ENCODE results near the gene CKM. TPM values are rescaled to one million over a fixed set of nuclear protein-coding genes. Genes with fewer than 3 reads are reported as not detected.
"Not testable (repeated sequence)": the region's sequence is repeated elsewhere in the genome, so short reads cannot be mapped to it uniquely, and the experiment has no call there.

The CKM gene
- total RNA-seq, 2 donors from 2014 or later: not detected

- Mint-ChIP-seq H3K9me3 (no peaks in the 10 kb centered on the region), H3K36me3 (ENCODE audit: insufficient read depth in 2 of 2) (peaks cover 0 to 1% of the 10 kb centered on the region in 2 donors), H3K4me1 (ENCODE audit: low read depth) (no peaks in the 10 kb centered on the region), H3K27me3 (ENCODE audit: low read depth) (peaks cover 18% of the 10 kb centered on the region), H3K27ac (no peak overlapping the region), H3K4me3 (no peak overlapping the region)
- DNase-seq: no peak
- no peak for ATAC-seq (replicated peaks in 1 of 2)
Observed at GRCh38 chr19:45345506-45345860, 22.8 kb upstream of the CKM start.

DNA sequence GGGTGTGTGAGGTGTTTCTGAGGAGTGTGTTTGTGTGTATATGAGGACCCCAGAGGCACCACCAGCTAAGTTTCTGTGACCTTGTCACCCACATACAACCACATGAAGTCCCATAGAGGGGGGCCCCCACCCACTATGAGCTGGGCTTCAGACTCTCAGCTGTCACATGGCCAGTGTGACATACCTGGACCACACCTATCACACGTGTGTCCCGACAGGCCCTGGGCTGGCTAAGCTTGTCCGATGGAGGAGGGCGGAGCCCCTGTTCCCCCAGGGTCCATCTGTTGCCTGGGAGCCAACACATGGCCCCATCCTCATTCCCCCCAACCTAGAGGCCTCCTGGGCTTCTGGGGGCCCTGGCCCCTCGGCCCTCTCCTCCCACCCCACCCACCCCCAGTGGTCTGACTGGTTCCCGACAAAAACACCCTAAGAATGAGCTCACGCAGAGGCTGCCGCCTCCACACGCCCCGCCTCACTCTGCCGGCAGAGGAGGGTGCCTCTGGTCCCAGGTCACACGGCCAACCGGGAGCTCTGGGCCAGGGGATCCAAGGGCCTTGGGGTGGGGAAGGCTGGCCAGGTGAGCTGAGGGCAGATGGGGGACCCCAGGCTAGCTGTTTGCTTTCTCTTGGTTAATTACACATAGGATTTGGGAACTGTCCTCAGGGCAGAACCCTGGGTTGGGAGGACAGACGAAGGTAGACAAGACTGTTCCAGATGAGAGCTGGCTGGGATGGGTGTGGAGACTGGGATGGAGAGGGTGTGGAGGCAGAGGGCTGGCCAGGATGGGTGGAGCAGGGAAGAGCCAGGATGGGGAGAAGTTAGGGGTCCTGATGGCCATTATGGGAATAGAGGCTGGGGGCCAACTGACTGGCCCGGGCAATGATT, 22.2 kb upstream of the CKM start:
- H3K4me1 Mint-ChIP-seq (ENCODE audit: low read depth): no peaks in the 10 kb centered on the region
- DNase-seq (no peak), ATAC-seq (replicated peaks in 1 of 2) (no peak)
- H3K36me3 Mint-ChIP-seq (ENCODE audit: insufficient read depth in 2 of 2): no peaks in the 10 kb centered on the region
- H3K27ac Mint-ChIP-seq: no peak overlapping the region
- H3K27me3 Mint-ChIP-seq (ENCODE audit: low read depth): peaks cover 18% of the 10 kb centered on the region
- H3K9me3 Mint-ChIP-seq: no peaks in the 10 kb centered on the region
- no peak overlapping the region for H3K4me3 Mint-ChIP-seq

GRCh38 chr19:45342911-45343310, 20.2 kb upstream of the CKM start:
- ATAC-seq (replicated peaks in 1 of 2): no peak
- H3K4me3 Mint-ChIP-seq: no peak overlapping the region
- H3K36me3 Mint-ChIP-seq (ENCODE audit: insufficient read depth in 2 of 2): no peaks in the 10 kb centered on the region
- no peak for DNase-seq
- peaks cover 8% of the 10 kb centered on the region for H3K4me1 Mint-ChIP-seq (ENCODE audit: low read depth)
- no peaks in the 10 kb centered on the region for H3K9me3 Mint-ChIP-seq
- H3K27ac Mint-ChIP-seq: no peak overlapping the region
- peaks cover 23% of the 10 kb centered on the region for H3K27me3 Mint-ChIP-seq (ENCODE audit: low read depth)

DNA sequence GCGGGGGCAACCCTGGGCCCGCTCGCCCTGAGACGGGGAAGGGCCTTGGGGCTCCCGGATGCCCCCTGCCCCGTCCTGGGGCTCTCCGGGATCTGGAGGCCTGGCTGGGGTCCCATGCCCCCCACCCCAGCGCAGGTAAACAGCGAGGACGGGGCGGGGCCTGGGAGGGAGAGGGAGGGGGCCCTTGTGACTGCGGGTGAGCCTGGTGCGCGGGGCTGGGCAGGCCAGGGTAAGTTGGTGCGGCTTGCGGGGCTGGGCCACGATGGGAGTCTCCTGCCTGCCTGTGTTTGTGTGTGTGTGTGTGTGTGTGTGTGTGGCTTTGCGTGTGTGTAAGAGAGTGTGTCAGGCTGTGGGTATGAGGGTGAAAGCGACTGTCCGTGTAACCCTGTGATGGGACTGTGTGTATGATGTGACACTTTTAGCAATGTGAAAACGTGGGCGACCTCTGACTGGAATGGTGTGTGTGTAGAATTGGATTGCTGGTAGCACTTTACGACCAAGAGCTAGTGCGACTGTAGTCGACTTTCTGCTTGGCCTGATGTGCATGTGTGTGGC, 18.3 kb upstream of the CKM start:
- Mint-ChIP-seq H3K4me1 (ENCODE audit: low read depth) (peaks cover 8% of the 10 kb centered on the region), H3K36me3 (ENCODE audit: insufficient read depth in 2 of 2) (no peaks in the 10 kb centered on the region), H3K4me3 (no peak overlapping the region), H3K27ac (no peak overlapping the region), H3K27me3 (ENCODE audit: low read depth) (peaks cover 27% of the 10 kb centered on the region), H3K9me3 (no peaks in the 10 kb centered on the region)
- no peak for DNase-seq
- ATAC-seq (replicated peaks in 1 of 2): peak; percentile 18 to 20

DNA sequence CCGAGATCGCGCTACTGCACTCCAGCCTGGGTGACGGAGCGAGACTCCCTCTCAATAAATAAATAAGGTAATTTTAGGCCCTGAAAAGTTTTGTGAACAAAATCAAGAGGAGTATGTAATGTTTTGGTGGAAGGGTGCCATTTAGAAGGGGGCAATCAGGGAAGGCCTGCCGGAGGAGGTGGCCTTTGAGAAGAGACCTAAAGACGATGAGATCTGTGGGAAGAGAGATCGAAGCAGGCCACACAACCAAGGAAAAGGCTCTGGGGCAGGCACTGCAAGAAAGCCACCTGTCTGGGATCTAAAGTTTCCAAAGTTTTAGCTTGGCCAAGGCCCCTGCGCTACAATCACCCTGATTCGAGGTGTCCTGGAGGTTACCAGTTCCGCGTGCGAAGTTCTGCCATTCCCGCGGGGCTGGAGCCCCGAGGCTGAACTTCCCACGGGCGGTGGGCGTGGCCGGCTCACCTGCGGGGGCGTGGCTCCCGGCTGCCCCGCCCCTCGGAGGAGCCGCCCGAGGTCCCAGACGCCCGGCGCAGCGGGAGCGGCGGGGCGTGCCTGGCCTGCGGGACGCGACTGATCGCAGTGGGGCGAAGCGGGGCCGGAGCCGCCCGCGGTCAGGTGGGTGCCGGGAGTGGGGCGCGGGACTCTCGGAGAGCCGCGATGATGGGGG, 17.7 kb upstream of the CKM start, which contains the start of gene KLC3:
TSS of gene KLC3 (plus strand) at position 519 of the 667 bp plus-strand sequence. CDS start 4,792 bp downstream, outside the sequence.
- DNase-seq: peak; percentile 36 to 60
- no peak within 1 kb of the TSS for H3K27ac Mint-ChIP-seq
- peaks cover 23% of the 10 kb centered on the region for H3K27me3 Mint-ChIP-seq (ENCODE audit: low read depth)
- ATAC-seq (replicated peaks in 1 of 2): peak; percentile 56 to 58
- H3K4me3 Mint-ChIP-seq: peak within 1 kb of the TSS; percentile 60 to 78
- H3K4me1 Mint-ChIP-seq (ENCODE audit: low read depth): peaks cover 8% of the 10 kb centered on the region
- no peaks in the 10 kb centered on the region for H3K9me3 Mint-ChIP-seq
- H3K36me3 Mint-ChIP-seq (ENCODE audit: insufficient read depth in 2 of 2): no peaks in the 10 kb centered on the region

- Mint-ChIP-seq H3K4me3 (peak overlapping the region; percentile 60 to 78), H3K27me3 (ENCODE audit: low read depth) (peaks cover 18% of the 10 kb centered on the region)
Observed at GRCh38 chr19:45339629-45340028, 17.0 kb upstream of the CKM start.

DNA sequence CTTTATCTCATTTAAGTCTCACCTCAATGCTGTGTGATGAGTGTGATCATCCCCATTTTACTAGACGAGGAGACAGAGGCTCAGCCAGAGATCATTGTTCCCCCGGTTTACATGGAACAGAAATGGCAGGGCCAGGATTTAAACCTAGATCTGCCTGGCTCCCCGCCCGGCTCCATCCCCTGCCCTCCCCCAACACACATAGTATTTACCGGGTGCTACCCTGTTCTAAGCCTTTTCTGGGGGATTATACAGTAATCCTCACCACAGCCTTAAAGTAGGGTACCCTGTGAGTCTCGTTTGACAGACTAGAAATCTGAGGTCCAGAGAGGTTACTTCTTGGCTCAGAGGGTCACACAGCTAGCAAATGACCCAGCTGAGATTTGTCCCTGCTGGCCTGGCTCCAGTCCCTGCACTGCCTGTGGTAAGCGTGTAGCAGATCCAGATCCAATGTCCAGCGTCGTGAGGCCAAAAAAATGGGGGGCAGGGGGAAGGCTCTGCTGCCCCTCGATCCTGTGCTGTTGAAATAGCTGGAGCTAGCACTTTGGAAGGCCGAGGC, 14.1 kb upstream of the CKM start:
- H3K27ac Mint-ChIP-seq: no peak overlapping the region
- H3K27me3 Mint-ChIP-seq (ENCODE audit: low read depth): peaks cover 12% of the 10 kb centered on the region
- H3K4me1 Mint-ChIP-seq (ENCODE audit: low read depth): peaks cover 8% of the 10 kb centered on the region
- no peak overlapping the region for H3K4me3 Mint-ChIP-seq
- H3K36me3 Mint-ChIP-seq (ENCODE audit: insufficient read depth in 2 of 2): no peaks in the 10 kb centered on the region
- ATAC-seq (replicated peaks in 1 of 2) (no peak), DNase-seq (no peak)
- no peaks in the 10 kb centered on the region for H3K9me3 Mint-ChIP-seq

More at GRCh38 chr19:45339629-45340028, 17.0 kb upstream of the CKM start:
- Mint-ChIP-seq H3K9me3 (no peaks in the 10 kb centered on the region), H3K4me1 (ENCODE audit: low read depth) (peaks cover 8% of the 10 kb centered on the region), H3K27ac (no peak overlapping the region), H3K36me3 (ENCODE audit: insufficient read depth in 2 of 2) (no peaks in the 10 kb centered on the region)
- no peak for DNase-seq
- no peak for ATAC-seq (replicated peaks in 1 of 2)

DNA sequence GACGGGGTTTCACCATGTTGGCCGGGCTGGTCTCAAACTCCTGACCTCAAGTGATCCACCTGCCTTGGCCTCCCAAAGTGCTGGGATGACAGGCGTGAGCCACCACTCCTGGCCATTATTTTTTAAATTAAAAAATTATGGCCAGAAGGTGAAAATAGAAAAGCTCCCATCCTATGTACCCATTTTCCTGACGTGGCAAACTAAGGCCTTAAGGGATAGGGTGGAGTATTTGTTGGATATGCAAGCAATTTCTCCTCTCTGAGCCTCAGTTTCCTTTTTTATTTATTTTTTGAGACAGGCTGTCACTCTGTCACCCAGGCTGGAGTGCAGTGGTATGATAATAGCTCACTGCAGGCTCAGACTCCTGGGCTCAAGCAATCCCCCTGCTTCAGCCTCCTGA, 12.2 kb upstream of the CKM start:
- not testable (repeated sequence) for H3K36me3 Mint-ChIP-seq (ENCODE audit: insufficient read depth in 2 of 2); H3K4me1 Mint-ChIP-seq (ENCODE audit: low read depth); H3K27ac Mint-ChIP-seq; H3K4me3 Mint-ChIP-seq; ATAC-seq (replicated peaks in 1 of 2); H3K9me3 Mint-ChIP-seq; DNase-seq
- H3K27me3 Mint-ChIP-seq (ENCODE audit: low read depth): peaks cover 12% of the 10 kb centered on the region

GRCh38 chr19:45333609-45334303, 11.1 kb upstream of the CKM start:
- peaks cover 5% of the 10 kb centered on the region for H3K4me1 Mint-ChIP-seq (ENCODE audit: low read depth)
- H3K27me3 Mint-ChIP-seq (ENCODE audit: low read depth): peaks cover 17% of the 10 kb centered on the region
- no peak for DNase-seq
- H3K4me3 Mint-ChIP-seq: no peak overlapping the region
- ATAC-seq (replicated peaks in 1 of 2): no peak
- no peak overlapping the region for H3K27ac Mint-ChIP-seq
- no peaks in the 10 kb centered on the region for H3K36me3 Mint-ChIP-seq (ENCODE audit: insufficient read depth in 2 of 2)
- no peaks in the 10 kb centered on the region for H3K9me3 Mint-ChIP-seq

- no peak overlapping the region for H3K4me3 Mint-ChIP-seq
- no peak for ATAC-seq (replicated peaks in 1 of 2)
- H3K36me3 Mint-ChIP-seq (ENCODE audit: insufficient read depth in 2 of 2): no peaks in the 10 kb centered on the region
- no peak overlapping the region for H3K27ac Mint-ChIP-seq
- DNase-seq: no peak
- peaks cover 14% of the 10 kb centered on the region for H3K27me3 Mint-ChIP-seq (ENCODE audit: low read depth)
- no peaks in the 10 kb centered on the region for H3K9me3 Mint-ChIP-seq
- no peaks in the 10 kb centered on the region for H3K4me1 Mint-ChIP-seq (ENCODE audit: low read depth)
Observed at GRCh38 chr19:45331411-45331810, 8.7 kb upstream of the CKM start.

- Mint-ChIP-seq H3K27me3 (ENCODE audit: low read depth) (peaks cover 24% of the 10 kb centered on the region), H3K9me3 (no peaks in the 10 kb centered on the region), H3K4me1 (ENCODE audit: low read depth) (no peaks in the 10 kb centered on the region), H3K27ac (no peak overlapping the region), H3K36me3 (ENCODE audit: insufficient read depth in 2 of 2) (no peaks in the 10 kb centered on the region), H3K4me3 (no peak overlapping the region)
- no peak for ATAC-seq (replicated peaks in 1 of 2)
- DNase-seq: no peak
Observed at GRCh38 chr19:45327404-45328143, 4.9 kb upstream of the CKM start.

- DNase-seq (no peak), ATAC-seq (replicated peaks in 1 of 2) (no peak)
- no peaks in the 10 kb centered on the region for H3K9me3 Mint-ChIP-seq
- H3K27me3 Mint-ChIP-seq (ENCODE audit: low read depth): peaks cover 31% of the 10 kb centered on the region
- no peaks in the 10 kb centered on the region for H3K36me3 Mint-ChIP-seq (ENCODE audit: insufficient read depth in 2 of 2)
- no peaks in the 10 kb centered on the region for H3K4me1 Mint-ChIP-seq (ENCODE audit: low read depth)
- no peak overlapping the region for H3K4me3 Mint-ChIP-seq
- H3K27ac Mint-ChIP-seq: no peak overlapping the region
Observed at GRCh38 chr19:45324349-45324907, 1.8 kb upstream of the CKM start.
